Measurements from ENCODE around the gene ATE1. TPM values are rescaled to one million over a fixed set of nuclear protein-coding genes. Genes with fewer than 3 reads are reported as not detected.

ATE1 gene
- total RNA-seq, 1 experiment from 2014 or later, result 23.8 TPM

DNA sequence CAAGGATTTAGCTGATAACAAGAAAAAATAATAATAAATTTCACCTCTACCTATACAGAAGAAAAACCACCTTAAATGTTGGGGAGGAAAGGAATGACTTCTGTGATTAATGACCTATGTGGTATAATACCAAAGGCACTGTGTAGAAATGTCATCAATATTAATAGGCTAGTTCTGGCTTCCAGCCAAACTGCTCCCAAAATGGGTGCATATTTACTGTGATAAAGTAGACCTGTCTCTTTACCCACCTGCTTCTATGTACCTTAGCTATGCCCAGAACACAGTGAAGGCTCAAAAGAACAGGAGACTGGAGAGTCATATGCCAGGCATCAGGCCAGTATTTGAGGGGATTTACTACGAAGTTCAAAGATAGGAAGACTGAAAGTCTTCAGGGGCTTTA is 76.0 kb downstream of the ATE1 start:
- no peak overlapping the region for H3K27ac Mint-ChIP-seq
- ChIA-PET POLR2A (no interaction called here), CTCF (no interaction called here)
- DNase-seq (ENCODE audit: low spot score), result no peak
- TF ChIP-seq NR1H2 (CRISPR knock-in tag; IDR thresholded peaks at IDR 0.05) (no peak), NFYB (CRISPR knock-in tag; conservative IDR thresholded peaks at IDR 0.05; ENCODE audit: low read depth) (no peak), GTF2I (CRISPR knock-in tag; conservative IDR thresholded peaks at IDR 0.05) (no peak), TEAD4 (CRISPR knock-in tag; IDR thresholded peaks at IDR 0.05) (no peak)
- TF ChIP-seq, protein P1, sequence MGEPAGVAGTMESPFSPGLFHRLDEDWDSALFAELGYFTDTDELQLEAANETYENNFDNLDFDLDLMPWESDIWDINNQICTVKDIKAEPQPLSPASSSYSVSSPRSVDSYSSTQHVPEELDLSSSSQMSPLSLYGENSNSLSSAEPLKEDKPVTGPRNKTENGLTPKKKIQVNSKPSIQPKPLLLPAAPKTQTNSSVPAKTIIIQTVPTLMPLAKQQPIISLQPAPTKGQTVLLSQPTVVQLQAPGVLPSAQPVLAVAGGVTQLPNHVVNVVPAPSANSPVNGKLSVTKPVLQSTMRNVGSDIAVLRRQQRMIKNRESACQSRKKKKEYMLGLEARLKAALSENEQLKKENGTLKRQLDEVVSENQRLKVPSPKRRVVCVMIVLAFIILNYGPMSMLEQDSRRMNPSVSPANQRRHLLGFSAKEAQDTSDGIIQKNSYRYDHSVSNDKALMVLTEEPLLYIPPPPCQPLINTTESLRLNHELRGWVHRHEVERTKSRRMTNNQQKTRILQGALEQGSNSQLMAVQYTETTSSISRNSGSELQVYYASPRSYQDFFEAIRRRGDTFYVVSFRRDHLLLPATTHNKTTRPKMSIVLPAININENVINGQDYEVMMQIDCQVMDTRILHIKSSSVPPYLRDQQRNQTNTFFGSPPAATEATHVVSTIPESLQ (CRISPR knock-in tag; IDR thresholded peaks at IDR 0.05), result no peak
- TF ChIP-seq, protein P2, sequence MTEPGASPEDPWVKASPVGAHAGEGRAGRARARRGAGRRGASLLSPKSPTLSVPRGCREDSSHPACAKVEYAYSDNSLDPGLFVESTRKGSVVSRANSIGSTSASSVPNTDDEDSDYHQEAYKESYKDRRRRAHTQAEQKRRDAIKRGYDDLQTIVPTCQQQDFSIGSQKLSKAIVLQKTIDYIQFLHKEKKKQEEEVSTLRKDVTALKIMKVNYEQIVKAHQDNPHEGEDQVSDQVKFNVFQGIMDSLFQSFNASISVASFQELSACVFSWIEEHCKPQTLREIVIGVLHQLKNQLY (CRISPR knock-in tag; IDR thresholded peaks at IDR 0.05), result no peak
- no peak for ATAC-seq
- H3K27me3 Mint-ChIP-seq (ENCODE audit: low read depth), result no peaks in the 10 kb centered on the region
- peaks cover 11% of the 10 kb centered on the region for H3K4me1 Mint-ChIP-seq
- peaks cover 40% of the 10 kb centered on the region for H3K36me3 Mint-ChIP-seq
- H3K9me3 Mint-ChIP-seq, result peaks cover 20% of the 10 kb centered on the region
- H3K4me3 Mint-ChIP-seq, result no peak overlapping the region

DNA sequence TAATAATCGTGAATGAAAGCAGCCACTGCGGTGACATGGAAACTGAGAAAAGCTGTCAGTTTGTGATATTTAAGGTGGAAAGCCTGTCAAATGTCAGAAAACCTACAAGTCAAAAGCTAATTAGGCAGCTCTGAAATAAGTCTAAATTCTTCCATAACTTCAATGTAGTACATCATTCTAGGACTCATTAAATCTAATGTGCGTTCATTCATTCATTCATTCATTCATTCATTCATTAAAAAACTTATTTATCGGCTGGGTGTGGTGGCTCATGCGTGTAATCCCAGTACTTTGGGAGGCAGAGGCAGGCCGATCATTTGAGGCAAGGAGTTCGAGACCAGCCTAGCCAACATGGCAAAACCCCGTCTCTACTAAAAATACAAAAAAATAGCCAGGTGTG is 79.7 kb downstream of the ATE1 start:
- H3K4me3 Mint-ChIP-seq, result no peak overlapping the region
- POLR2A ChIA-PET, result interaction anchor here (0.7 kb wide), 1 partner anchor 42 kb away, joined by 4 read pairs; no protein-coding TSS in a partner anchor

DNA sequence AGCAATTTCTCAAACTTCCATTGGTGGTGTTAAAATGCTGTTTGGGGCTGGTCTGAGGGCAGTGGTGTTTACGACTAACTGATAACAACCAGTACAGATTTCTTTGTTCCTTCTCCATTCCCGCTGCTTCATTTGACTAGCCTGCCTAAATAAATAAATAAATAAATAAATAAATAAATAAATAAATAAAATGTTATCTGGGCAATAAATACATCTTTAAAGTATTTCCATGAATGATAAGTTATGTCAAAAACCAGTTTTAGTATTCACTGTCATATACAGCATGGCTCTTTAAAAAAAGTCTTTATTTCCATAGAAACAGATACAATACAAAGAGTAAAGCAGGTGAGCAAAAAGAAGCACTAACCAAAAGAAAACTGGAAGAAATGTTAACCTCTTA is 81.3 kb downstream of the ATE1 start:
- ChIA-PET CTCF (no interaction called here), POLR2A (no interaction called here)
- peaks cover 13% of the 10 kb centered on the region for H3K4me1 Mint-ChIP-seq
- peaks cover 22% of the 10 kb centered on the region for H3K9me3 Mint-ChIP-seq
- no peaks in the 10 kb centered on the region for H3K27me3 Mint-ChIP-seq (ENCODE audit: low read depth)
- ATAC-seq (no peak), DNase-seq (ENCODE audit: low spot score) (no peak)
- H3K27ac Mint-ChIP-seq, result no peak overlapping the region
- H3K36me3 Mint-ChIP-seq, result peaks cover 36% of the 10 kb centered on the region
- H3K4me3 Mint-ChIP-seq, result no peak overlapping the region
- TF ChIP-seq SP1 (CRISPR knock-in tag; conservative IDR thresholded peaks at IDR 0.05) (no peak), IRF2 (CRISPR knock-in tag; IDR thresholded peaks at IDR 0.05; ENCODE audit: borderline replicate concordance, low read depth) (no peak), RORB (CRISPR knock-in tag; IDR thresholded peaks at IDR 0.05) (no peak), PRRX2 (CRISPR knock-in tag; IDR thresholded peaks at IDR 0.05) (no peak), ZNF416 (CRISPR knock-in tag; IDR thresholded peaks at IDR 0.05) (no peak), HMGA2 (CRISPR knock-in tag; IDR thresholded peaks at IDR 0.05) (no peak)
- TF ChIP-seq, protein P3, sequence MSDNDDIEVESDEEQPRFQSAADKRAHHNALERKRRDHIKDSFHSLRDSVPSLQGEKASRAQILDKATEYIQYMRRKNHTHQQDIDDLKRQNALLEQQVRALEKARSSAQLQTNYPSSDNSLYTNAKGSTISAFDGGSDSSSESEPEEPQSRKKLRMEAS (CRISPR knock-in tag; IDR thresholded peaks at IDR 0.05), result no peak
- TF ChIP-seq, protein P4, sequence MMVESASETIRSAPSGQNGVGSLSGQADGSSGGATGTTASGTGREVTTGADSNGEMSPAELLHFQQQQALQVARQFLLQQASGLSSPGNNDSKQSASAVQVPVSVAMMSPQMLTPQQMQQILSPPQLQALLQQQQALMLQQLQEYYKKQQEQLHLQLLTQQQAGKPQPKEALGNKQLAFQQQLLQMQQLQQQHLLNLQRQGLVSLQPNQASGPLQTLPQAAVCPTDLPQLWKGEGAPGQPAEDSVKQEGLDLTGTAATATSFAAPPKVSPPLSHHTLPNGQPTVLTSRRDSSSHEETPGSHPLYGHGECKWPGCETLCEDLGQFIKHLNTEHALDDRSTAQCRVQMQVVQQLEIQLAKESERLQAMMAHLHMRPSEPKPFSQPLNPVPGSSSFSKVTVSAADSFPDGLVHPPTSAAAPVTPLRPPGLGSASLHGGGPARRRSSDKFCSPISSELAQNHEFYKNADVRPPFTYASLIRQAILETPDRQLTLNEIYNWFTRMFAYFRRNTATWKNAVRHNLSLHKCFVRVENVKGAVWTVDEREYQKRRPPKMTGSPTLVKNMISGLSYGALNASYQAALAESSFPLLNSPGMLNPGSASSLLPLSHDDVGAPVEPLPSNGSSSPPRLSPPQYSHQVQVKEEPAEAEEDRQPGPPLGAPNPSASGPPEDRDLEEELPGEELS (CRISPR knock-in tag; IDR thresholded peaks at IDR 0.05), result no peak
- TF ChIP-seq, protein P5, sequence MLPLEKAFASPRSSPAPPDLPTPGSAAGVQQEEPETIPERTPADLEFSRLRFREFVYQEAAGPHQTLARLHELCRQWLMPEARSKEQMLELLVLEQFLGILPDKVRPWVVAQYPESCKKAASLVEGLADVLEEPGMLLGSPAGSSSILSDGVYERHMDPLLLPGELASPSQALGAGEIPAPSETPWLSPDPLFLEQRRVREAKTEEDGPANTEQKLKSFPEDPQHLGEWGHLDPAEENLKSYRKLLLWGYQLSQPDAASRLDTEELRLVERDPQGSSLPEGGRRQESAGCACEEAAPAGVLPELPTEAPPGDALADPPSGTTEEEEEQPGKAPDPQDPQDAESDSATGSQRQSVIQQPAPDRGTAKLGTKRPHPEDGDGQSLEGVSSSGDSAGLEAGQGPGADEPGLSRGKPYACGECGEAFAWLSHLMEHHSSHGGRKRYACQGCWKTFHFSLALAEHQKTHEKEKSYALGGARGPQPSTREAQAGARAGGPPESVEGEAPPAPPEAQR (CRISPR knock-in tag; IDR thresholded peaks at IDR 0.05), result no peak
- TF ChIP-seq, protein P6, sequence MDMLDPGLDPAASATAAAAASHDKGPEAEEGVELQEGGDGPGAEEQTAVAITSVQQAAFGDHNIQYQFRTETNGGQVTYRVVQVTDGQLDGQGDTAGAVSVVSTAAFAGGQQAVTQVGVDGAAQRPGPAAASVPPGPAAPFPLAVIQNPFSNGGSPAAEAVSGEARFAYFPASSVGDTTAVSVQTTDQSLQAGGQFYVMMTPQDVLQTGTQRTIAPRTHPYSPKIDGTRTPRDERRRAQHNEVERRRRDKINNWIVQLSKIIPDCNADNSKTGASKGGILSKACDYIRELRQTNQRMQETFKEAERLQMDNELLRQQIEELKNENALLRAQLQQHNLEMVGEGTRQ (CRISPR knock-in tag; IDR thresholded peaks at IDR 0.05), result no peak
- TF ChIP-seq, protein P7, sequence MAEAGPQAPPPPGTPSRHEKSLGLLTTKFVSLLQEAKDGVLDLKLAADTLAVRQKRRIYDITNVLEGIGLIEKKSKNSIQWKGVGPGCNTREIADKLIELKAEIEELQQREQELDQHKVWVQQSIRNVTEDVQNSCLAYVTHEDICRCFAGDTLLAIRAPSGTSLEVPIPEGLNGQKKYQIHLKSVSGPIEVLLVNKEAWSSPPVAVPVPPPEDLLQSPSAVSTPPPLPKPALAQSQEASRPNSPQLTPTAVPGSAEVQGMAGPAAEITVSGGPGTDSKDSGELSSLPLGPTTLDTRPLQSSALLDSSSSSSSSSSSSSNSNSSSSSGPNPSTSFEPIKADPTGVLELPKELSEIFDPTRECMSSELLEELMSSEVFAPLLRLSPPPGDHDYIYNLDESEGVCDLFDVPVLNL (CRISPR knock-in tag; IDR thresholded peaks at IDR 0.05; ENCODE audit: borderline replicate concordance, low read depth), result no peak
- TF ChIP-seq, protein P8, sequence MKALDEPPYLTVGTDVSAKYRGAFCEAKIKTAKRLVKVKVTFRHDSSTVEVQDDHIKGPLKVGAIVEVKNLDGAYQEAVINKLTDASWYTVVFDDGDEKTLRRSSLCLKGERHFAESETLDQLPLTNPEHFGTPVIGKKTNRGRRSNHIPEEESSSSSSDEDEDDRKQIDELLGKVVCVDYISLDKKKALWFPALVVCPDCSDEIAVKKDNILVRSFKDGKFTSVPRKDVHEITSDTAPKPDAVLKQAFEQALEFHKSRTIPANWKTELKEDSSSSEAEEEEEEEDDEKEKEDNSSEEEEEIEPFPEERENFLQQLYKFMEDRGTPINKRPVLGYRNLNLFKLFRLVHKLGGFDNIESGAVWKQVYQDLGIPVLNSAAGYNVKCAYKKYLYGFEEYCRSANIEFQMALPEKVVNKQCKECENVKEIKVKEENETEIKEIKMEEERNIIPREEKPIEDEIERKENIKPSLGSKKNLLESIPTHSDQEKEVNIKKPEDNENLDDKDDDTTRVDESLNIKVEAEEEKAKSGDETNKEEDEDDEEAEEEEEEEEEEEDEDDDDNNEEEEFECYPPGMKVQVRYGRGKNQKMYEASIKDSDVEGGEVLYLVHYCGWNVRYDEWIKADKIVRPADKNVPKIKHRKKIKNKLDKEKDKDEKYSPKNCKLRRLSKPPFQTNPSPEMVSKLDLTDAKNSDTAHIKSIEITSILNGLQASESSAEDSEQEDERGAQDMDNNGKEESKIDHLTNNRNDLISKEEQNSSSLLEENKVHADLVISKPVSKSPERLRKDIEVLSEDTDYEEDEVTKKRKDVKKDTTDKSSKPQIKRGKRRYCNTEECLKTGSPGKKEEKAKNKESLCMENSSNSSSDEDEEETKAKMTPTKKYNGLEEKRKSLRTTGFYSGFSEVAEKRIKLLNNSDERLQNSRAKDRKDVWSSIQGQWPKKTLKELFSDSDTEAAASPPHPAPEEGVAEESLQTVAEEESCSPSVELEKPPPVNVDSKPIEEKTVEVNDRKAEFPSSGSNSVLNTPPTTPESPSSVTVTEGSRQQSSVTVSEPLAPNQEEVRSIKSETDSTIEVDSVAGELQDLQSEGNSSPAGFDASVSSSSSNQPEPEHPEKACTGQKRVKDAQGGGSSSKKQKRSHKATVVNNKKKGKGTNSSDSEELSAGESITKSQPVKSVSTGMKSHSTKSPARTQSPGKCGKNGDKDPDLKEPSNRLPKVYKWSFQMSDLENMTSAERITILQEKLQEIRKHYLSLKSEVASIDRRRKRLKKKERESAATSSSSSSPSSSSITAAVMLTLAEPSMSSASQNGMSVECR (CRISPR knock-in tag; IDR thresholded peaks at IDR 0.05; ENCODE audit: borderline replicate concordance), result no peak

More for the DNA sequence above, 79.7 kb downstream of the ATE1 start:
- TF ChIP-seq, protein P6 (CRISPR knock-in tag; IDR thresholded peaks at IDR 0.05), result no peak
- Mint-ChIP-seq H3K36me3 (peaks cover 36% of the 10 kb centered on the region), H3K27me3 (ENCODE audit: low read depth) (no peaks in the 10 kb centered on the region), H3K9me3 (peaks cover 22% of the 10 kb centered on the region), H3K4me1 (peaks cover 4% of the 10 kb centered on the region), H3K27ac (no peak overlapping the region)
- no peak for ATAC-seq
- no peak for DNase-seq (ENCODE audit: low spot score)
- CTCF ChIA-PET, result no interaction called here

Data from WTC11 (cell line).